Measurements from ENCODE around the gene ST6GAL2.

The ST6GAL2 gene

GRCh38 chr2:106841886-106842645 is 43.9 kb downstream of the ST6GAL2 start:
- no peak for TF ChIP-seq GABPA (IDR thresholded peaks at IDR 0.05; ENCODE audit: low read depth)
- TF ChIP-seq, protein P1, sequence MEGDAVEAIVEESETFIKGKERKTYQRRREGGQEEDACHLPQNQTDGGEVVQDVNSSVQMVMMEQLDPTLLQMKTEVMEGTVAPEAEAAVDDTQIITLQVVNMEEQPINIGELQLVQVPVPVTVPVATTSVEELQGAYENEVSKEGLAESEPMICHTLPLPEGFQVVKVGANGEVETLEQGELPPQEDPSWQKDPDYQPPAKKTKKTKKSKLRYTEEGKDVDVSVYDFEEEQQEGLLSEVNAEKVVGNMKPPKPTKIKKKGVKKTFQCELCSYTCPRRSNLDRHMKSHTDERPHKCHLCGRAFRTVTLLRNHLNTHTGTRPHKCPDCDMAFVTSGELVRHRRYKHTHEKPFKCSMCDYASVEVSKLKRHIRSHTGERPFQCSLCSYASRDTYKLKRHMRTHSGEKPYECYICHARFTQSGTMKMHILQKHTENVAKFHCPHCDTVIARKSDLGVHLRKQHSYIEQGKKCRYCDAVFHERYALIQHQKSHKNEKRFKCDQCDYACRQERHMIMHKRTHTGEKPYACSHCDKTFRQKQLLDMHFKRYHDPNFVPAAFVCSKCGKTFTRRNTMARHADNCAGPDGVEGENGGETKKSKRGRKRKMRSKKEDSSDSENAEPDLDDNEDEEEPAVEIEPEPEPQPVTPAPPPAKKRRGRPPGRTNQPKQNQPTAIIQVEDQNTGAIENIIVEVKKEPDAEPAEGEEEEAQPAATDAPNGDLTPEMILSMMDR (IDR thresholded peaks at IDR 0.05; ENCODE audit: insufficient read depth, low read length), result no peak
- no peak for TF ChIP-seq REST (IDR thresholded peaks at IDR 0.05; ENCODE audit: insufficient replicate concordance, low read depth)
- TF ChIP-seq SPI1 (IDR thresholded peaks at IDR 0.05; ENCODE audit: borderline replicate concordance, low read depth), result no peak
- no peak for TF ChIP-seq POLR2AphosphoS5 (IDR thresholded peaks at IDR 0.05; ENCODE audit: low read depth)
- DNase-seq (ENCODE audit: low read depth in 1 of 2, low spot score in 1 of 2), result no peak
- H3K27me3 ChIP-seq (ENCODE audit: insufficient read depth, poor library complexity, severe bottlenecking), result no peaks in the 10 kb centered on the region
- no peak overlapping the region for H3K4me3 ChIP-seq (replicated peaks; ENCODE audit: insufficient read depth, low read length)
- H3K27ac ChIP-seq (replicated peaks), result no peak overlapping the region

DNA sequence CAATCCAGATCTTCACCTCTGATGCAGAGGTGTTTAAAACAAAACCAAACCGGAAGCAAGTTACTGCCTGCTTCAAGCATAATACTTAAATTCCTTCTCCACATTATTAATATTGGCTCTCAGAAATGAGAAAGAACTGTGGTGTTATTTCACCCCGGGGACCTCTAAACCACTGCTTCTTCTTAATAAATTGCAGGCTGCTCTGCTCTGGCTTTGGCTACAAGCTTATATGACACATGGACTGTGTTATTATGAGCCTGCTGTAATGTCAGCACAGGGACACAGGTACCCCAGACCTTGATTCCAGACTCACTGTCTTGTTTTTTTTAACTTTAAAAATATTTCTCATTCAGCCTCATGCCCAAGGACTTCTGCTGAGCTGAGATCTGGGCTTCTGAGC is 45.1 kb downstream of the ST6GAL2 start:
- TF ChIP-seq, protein P1 (IDR thresholded peaks at IDR 0.05; ENCODE audit: insufficient read depth, low read length), result no peak
- TF ChIP-seq REST (IDR thresholded peaks at IDR 0.05; ENCODE audit: insufficient replicate concordance, low read depth), result no peak
- no peak for TF ChIP-seq SPI1 (IDR thresholded peaks at IDR 0.05; ENCODE audit: borderline replicate concordance, low read depth)
- no peak for TF ChIP-seq POLR2AphosphoS5 (IDR thresholded peaks at IDR 0.05; ENCODE audit: low read depth)
- no peak for TF ChIP-seq GABPA (IDR thresholded peaks at IDR 0.05; ENCODE audit: low read depth)
- H3K27me3 ChIP-seq (ENCODE audit: insufficient read depth, poor library complexity, severe bottlenecking), result no peaks in the 10 kb centered on the region
- no peak overlapping the region for H3K27ac ChIP-seq (replicated peaks)
- H3K4me3 ChIP-seq (replicated peaks; ENCODE audit: insufficient read depth, low read length), result no peak overlapping the region
- DNase-seq (ENCODE audit: low read depth in 1 of 2, low spot score in 1 of 2), result no peak

DNA sequence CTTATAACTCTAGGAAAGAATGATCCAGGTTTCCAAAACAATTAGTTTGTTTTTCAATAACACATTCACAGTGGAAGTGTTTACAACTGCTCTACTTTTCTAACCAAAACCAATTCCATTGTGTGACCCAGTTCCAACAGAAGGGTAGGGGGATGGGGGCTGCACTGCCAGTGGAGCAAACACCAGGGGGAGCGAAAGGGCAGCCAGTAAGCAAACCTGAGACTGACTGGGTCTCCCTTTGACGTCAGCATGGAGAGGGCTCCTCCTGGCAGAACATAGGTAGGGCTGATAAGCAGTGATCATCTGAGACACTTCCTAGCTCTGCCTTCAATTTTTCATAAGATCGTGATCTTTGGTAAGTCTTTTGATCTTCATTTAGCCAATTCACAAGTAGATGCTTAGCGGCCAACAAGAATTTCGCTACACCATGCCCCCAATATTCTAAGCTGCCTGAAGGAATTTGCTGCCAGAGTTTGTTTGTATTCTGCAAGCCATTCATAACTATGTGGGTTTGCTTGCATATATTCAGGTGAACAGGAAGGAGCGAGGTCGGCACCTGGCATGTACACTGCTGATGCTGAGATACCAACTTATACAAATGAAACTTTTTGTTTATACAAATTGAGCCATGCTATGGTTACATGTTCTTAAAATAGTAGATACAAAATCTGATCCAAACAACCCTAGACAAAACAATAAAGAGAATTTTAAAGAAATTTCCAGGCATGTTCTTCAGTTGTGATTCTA is 45.9 kb downstream of the ST6GAL2 start:
- TF ChIP-seq POLR2AphosphoS5 (IDR thresholded peaks at IDR 0.05; ENCODE audit: low read depth), result no peak
- no peak for TF ChIP-seq SPI1 (IDR thresholded peaks at IDR 0.05; ENCODE audit: borderline replicate concordance, low read depth)
- no peak for TF ChIP-seq REST (IDR thresholded peaks at IDR 0.05; ENCODE audit: insufficient replicate concordance, low read depth)
- TF ChIP-seq, protein P1 (IDR thresholded peaks at IDR 0.05; ENCODE audit: insufficient read depth, low read length), result no peak
- TF ChIP-seq GABPA (IDR thresholded peaks at IDR 0.05; ENCODE audit: low read depth), result no peak
- Histone ChIP-seq H3K4me3 (replicated peaks; ENCODE audit: insufficient read depth, low read length) (no peak overlapping the region), H3K27me3 (ENCODE audit: insufficient read depth, poor library complexity, severe bottlenecking) (no peaks in the 10 kb centered on the region), H3K27ac (replicated peaks) (no peak overlapping the region)
- DNase-seq (ENCODE audit: low read depth in 1 of 2, low spot score in 1 of 2), result no peak
